IMR-90 (cell line): ENCODE results near the gene SHLD3. TPM values are rescaled to one million over a fixed set of nuclear protein-coding genes. Genes with fewer than 3 reads are reported as not detected.

Experiments used
- ATAC-seq: fragments of 200-7000 bp; cut with Tn5 transposase; 2 replicates; pipeline ENCODE4 v1.9.1; 2020; ENCODE audit warnings: low read depth, mild to moderate bottlenecking, moderate library complexity
- BruUV-seq: library from RNA; stranded (reverse); fragments of 400-500 nt; replicated peaks from 2 replicates; lab custom pipeline; 2021; lab: Mats Ljungman, UMichigan
- CTCF ChIA-PET: fragments of 300-600 bp; formaldehyde crosslinking; extraction: SDS; loops from one replicate; lab custom pipeline; 2021; ENCODE audit warnings: antibody characterized with exemption; lab: Yijun Ruan, JAX
- POLR2A ChIA-PET: fragments of 300-600 bp; sonication (Branson Sonifier 250); formaldehyde crosslinking; loops from one replicate; lab custom pipeline; 2022; ENCODE audit warnings: antibody characterized with exemption; ENCODE audit not compliant: unreplicated experiment; lab: Charles Lee
- DNase-seq: peaks from one replicate; pipeline ENCODE4 v3.0.0; 2013
- H2AFZ ChIP-seq: replicated peaks from 2 replicates; pipeline ENCODE3; 2013; ENCODE audit warnings: low read length, mild to moderate bottlenecking; ENCODE audit not compliant: poor library complexity
- H2AK5ac ChIP-seq: 2 replicates; pipeline ENCODE4 v1.6.1; 2013; ENCODE audit warnings: low read depth, low read length, inconsistent platforms
- H2AK9ac ChIP-seq: replicated peaks from 2 replicates; pipeline ENCODE3; 2013; ENCODE audit warnings: mild to moderate bottlenecking, low read depth, low read length, moderate library complexity; ENCODE audit not compliant: poor library complexity
- H2BK120ac ChIP-seq: 2 replicates; pipeline ENCODE4 v1.6.1; 2013; ENCODE audit warnings: low read depth, low read length, inconsistent platforms
- H2BK15ac ChIP-seq: 3 replicates; pipeline ENCODE4 v1.6.1; 2013; ENCODE audit warnings: low read depth, low read length, inconsistent platforms
- H2BK20ac ChIP-seq: 2 replicates; pipeline ENCODE4 v1.6.1; 2013; ENCODE audit warnings: low read depth, mild to moderate bottlenecking, inconsistent platforms, low read length, moderate library complexity
- H2BK5ac ChIP-seq: 2 replicates; pipeline ENCODE4 v1.6.1; 2013; ENCODE audit warnings: mild to moderate bottlenecking, low read depth, low read length, inconsistent platforms; ENCODE audit not compliant: poor library complexity, severe bottlenecking
- H3K14ac ChIP-seq: replicated peaks from 2 replicates; pipeline ENCODE4 v1.6.1; 2013; ENCODE audit warnings: low read depth, low read length, inconsistent platforms
- H3K18ac ChIP-seq: 2 replicates; pipeline ENCODE4 v1.6.1; 2013; ENCODE audit warnings: low read depth, low read length, control low read depth
- H3K23ac ChIP-seq: 2 replicates; pipeline ENCODE4 v1.6.1; 2013; ENCODE audit warnings: low read depth, low read length, inconsistent platforms
- H3K27ac ChIP-seq: 2 replicates; pipeline ENCODE4 v1.5.1; 2013; ENCODE audit warnings: mild to moderate bottlenecking, control low read depth, low read length; ENCODE audit not compliant: insufficient read depth
- H3K27me3 ChIP-seq: 2 replicates; pipeline ENCODE4 v1.6.1; 2013; ENCODE audit warnings: low read length; ENCODE audit not compliant: control insufficient read depth, insufficient read depth
- H3K36me3 ChIP-seq: 2 replicates; pipeline ENCODE4 v1.6.1; 2013; ENCODE audit warnings: low read length, mixed read lengths; ENCODE audit not compliant: control insufficient read depth, insufficient read depth
- H3K4ac ChIP-seq: 2 replicates; pipeline ENCODE4 v1.6.1; 2013; ENCODE audit warnings: low read depth, low read length, inconsistent platforms
- H3K4me1 ChIP-seq: 2 replicates; pipeline ENCODE4 v1.6.1; 2013; ENCODE audit warnings: low read length, mixed read lengths; ENCODE audit not compliant: control insufficient read depth, insufficient read depth
- H3K4me2 ChIP-seq: 2 replicates; pipeline ENCODE4 v1.6.1; 2013; ENCODE audit warnings: low read depth, mild to moderate bottlenecking, control low read depth, low read length, moderate library complexity
- H3K4me3 ChIP-seq: 2 replicates; pipeline ENCODE4 v1.5.1; 2013; ENCODE audit warnings: low read depth, mild to moderate bottlenecking, control low read depth, low read length, moderate library complexity; ENCODE audit not compliant: insufficient read depth
- H3K56ac ChIP-seq: 2 replicates; pipeline ENCODE4 v1.6.1; 2013; ENCODE audit warnings: low read length, inconsistent platforms; ENCODE audit not compliant: insufficient read depth; ENCODE audit errors: extremely low read depth
- H3K79me1 ChIP-seq, 2 experiments: 2 replicates each; pipeline ENCODE4 v1.6.1; 2013; ENCODE audit warnings: low read length in 2 of 2, inconsistent platforms in 1 of 2, low read depth in 1 of 2
- H3K9ac ChIP-seq: 2 replicates; pipeline ENCODE4 v1.6.1; 2013; ENCODE audit warnings: low read depth, low read length, control low read depth
- H3K9me1 ChIP-seq: 2 replicates; pipeline ENCODE4 v1.6.1; 2013; ENCODE audit warnings: low read length, inconsistent platforms; ENCODE audit not compliant: insufficient read depth
- H3K9me3 ChIP-seq: 2 replicates; pipeline ENCODE4 v1.6.1; 2013; ENCODE audit warnings: low read length; ENCODE audit not compliant: control insufficient read depth, insufficient read depth
- H4K20me1 ChIP-seq: 2 replicates; pipeline ENCODE4 v1.6.1; 2013; ENCODE audit warnings: low read length, inconsistent platforms; ENCODE audit not compliant: insufficient read depth
- H4K5ac ChIP-seq: 2 replicates; pipeline ENCODE4 v1.6.1; 2013; ENCODE audit warnings: mild to moderate bottlenecking, low read depth, low read length, control low read depth
- H4K8ac ChIP-seq, 2 experiments: 2 replicates each; pipeline ENCODE4 v1.6.1; 2013; ENCODE audit warnings: low read depth in 2 of 2, low read length in 2 of 2, control low read depth in 1 of 2, inconsistent platforms in 1 of 2
- H4K91ac ChIP-seq: 2 replicates; pipeline ENCODE4 v1.6.1; 2013; ENCODE audit warnings: low read depth, low read length, inconsistent platforms; ENCODE audit not compliant: insufficient read depth
- BHLHE40 ChIP-seq: fragments of 150-350 bp; IDR thresholded peaks from 2 replicates; pipeline ENCODE4 v1.6.1; 2016; ENCODE audit warnings: mild to moderate bottlenecking, low read depth, low read length
- CEBPB ChIP-seq: IDR thresholded peaks from 2 replicates; pipeline ENCODE4 v1.6.1; 2012; ENCODE audit warnings: low read depth, low read length, improper control_type of control experiment
- CHD1 ChIP-seq: IDR thresholded peaks from 2 replicates; pipeline ENCODE4 v1.6.1; 2012; ENCODE audit warnings: low read depth, low read length, improper control_type of control experiment
- CTCF ChIP-seq: conservative IDR thresholded peaks from 2 replicates; pipeline ENCODE4 v1.5.1; 2012; ENCODE audit warnings: mild to moderate bottlenecking, low read depth, low read length, improper control_type of control experiment
- MAFK ChIP-seq: IDR thresholded peaks from 2 replicates; pipeline ENCODE4 v1.6.1; 2012; ENCODE audit warnings: low read depth, low read length, improper control_type of control experiment
- MAZ ChIP-seq: IDR thresholded peaks from 2 replicates; pipeline ENCODE4 v1.6.1; 2012; ENCODE audit warnings: low read depth, mild to moderate bottlenecking, low read length, improper control_type of control experiment, moderate library complexity, borderline replicate concordance
- MXI1 ChIP-seq: IDR thresholded peaks from 2 replicates; pipeline ENCODE4 v1.6.1; 2012; ENCODE audit warnings: low read depth, mild to moderate bottlenecking, low read length, moderate library complexity, borderline replicate concordance
- RFX5 ChIP-seq: IDR thresholded peaks from 2 replicates; pipeline ENCODE4 v1.8.0; 2012; ENCODE audit warnings: low read depth, mild to moderate bottlenecking, low read length, moderate library complexity
- WGBS, 2 experiments: methylation state at CpG; one replicate each; pipeline versions ENCODE4 v1.1.5 to v1.1.7; 2013; ENCODE audit warnings: missing lambda C conversion rate in 2 of 2; ENCODE audit not compliant: insufficient read length in 1 of 2; ENCODE audit errors: extremely low coverage in 2 of 2; 5-methylcytosine and 5-hydroxymethylcytosine counted together
- dilution Hi-C: fragments of 300-500 bp; cut with HindIII; formaldehyde crosslinking; loops from one replicate; pipeline ENCODE4 v1.14.3; 2018; ENCODE audit warnings: low sequenced_read_pairs; ENCODE audit not compliant: unreplicated experiment
- in situ Hi-C: fragments of 300-500 bp; cut with MboI; formaldehyde crosslinking; loops from 3 replicates; pipeline ENCODE4 v1.14.3; 2019; ENCODE audit warnings: low sequenced_read_pairs, inconsistent platforms, mixed read lengths
- intact Hi-C: fragments of 100-400 bp; cut with micrococcal nuclease; formaldehyde crosslinking; loops from 2 replicates; pipeline ENCODE4 v1.10.0; 2022
- polyA plus RNA-seq, 3 experiments: library from polyadenylated mRNA; depleted of rRNA; stranded (reverse); fragments of >200 nt; gene quantifications; 2 replicates each; pipeline ENCODE4 v1.2.3, GENCODE V29; 2012; ENCODE audit warnings: low replicate concordance in 1 of 3
- total RNA-seq: library from RNA; depleted of rRNA; stranded (reverse); fragments of >200 nt; gene quantifications from 2 replicates; pipeline ENCODE4 v1.2.3, GENCODE V29; 2012

Gene SHLD3
- total and polyA plus RNA-seq, 2 of the 4 experiments (the other 2 are of a cell fraction), result 1.7 to 2.5 TPM

- H4K20me1 ChIP-seq, result 0 out of 2 replicates have a peak, but pooled peaks cover 7% of the 10 kb centered on the region
- H4K91ac ChIP-seq, result peak overlapping the region; percentile 66; the same call in 1 of the 2 replicates
- no peak for TF ChIP-seq MAZ
- no peak for TF ChIP-seq MAFK
- TF ChIP-seq RFX5, result no peak
- no peak for TF ChIP-seq MXI1
- TF ChIP-seq CEBPB, result no peak
- no peak for TF ChIP-seq CHD1
- TF ChIP-seq CTCF, result no peak
- TF ChIP-seq BHLHE40, result no peak
- H2BK5ac ChIP-seq, result peak overlapping the region; percentile 69
- H3K4ac ChIP-seq, result peak overlapping the region; percentile 79; the same call in 1 of the 2 replicates
- in situ Hi-C loops, result no loop called here
- peak overlapping the region; percentile 47; the same call in 1 of the 2 replicates for H4K5ac ChIP-seq
- no peak overlapping the region for H2BK15ac ChIP-seq
- peaks cover 8 to 48% of the 10 kb centered on the region in 2 experiments for H3K79me1 ChIP-seq
- ATAC-seq (no peak), DNase-seq (no peak)
- H2AK5ac ChIP-seq, result peak overlapping the region; percentile 47
- no peaks in the 10 kb centered on the region for H3K4me1 ChIP-seq
- no peak overlapping the region for H3K18ac ChIP-seq
- no TSS peak for BruUV-seq
- CTCF ChIA-PET, result no interaction called here
- H3K27me3 ChIP-seq, result no peaks in the 10 kb centered on the region
- peak overlapping the region; percentile 88 to 93 for H4K8ac ChIP-seq
- intact Hi-C loops, result loop anchor here (10.0 kb wide), 1 partner anchor 521 kb away; the partner anchor contains the start of gene SREK1
- H3K4me2 ChIP-seq, result peak overlapping the region; percentile 98
- H2BK120ac ChIP-seq, result no peak overlapping the region
- H3K9ac ChIP-seq, result peak overlapping the region; percentile 95
- peak overlapping the region; percentile 74; the same call in 1 of the 2 replicates for H3K56ac ChIP-seq
- no peak overlapping the region for H2BK20ac ChIP-seq
- peaks cover 3% of the 10 kb centered on the region; the same call in 1 of the 2 replicates for H3K9me1 ChIP-seq
- dilution Hi-C loops, result no loop called here
- H3K9me3 ChIP-seq, result no peaks in the 10 kb centered on the region
- H3K4me3 ChIP-seq, result peak overlapping the region; percentile 77
- H3K14ac ChIP-seq, result peak overlapping the region; percentile 93; the same call in 1 of the 2 replicates
- H3K36me3 ChIP-seq, result no peaks in the 10 kb centered on the region
- POLR2A ChIA-PET, result interaction anchor here (0.5 kb wide), 2 partner anchors 56 to 60 kb away, joined by 3 read pairs; no protein-coding TSS in a partner anchor
- no CpG with 5 or more reads among the region's 9 CpGs for WGBS, 2 experiments
- H2AFZ ChIP-seq, result no peak overlapping the region
- peak overlapping the region; percentile 34 for H2AK9ac ChIP-seq
- H3K23ac ChIP-seq, result peak overlapping the region; percentile 94; the same call in 1 of the 2 replicates
- H3K27ac ChIP-seq, result peak overlapping the region; percentile 74; the same call in 1 of the 2 replicates
These were observed 1.3 kb upstream of the SHLD3 start for GRCh38 chr5:65623482-65623881.
